IgD-negative memory B cell (primary cell): Measurements from ENCODE around the gene MAP2K7. TPM values are rescaled to one million over a fixed set of nuclear protein-coding genes. Genes with fewer than 3 reads are reported as not detected.
A peak's percentile ranks its signal among the peaks of the same experiment; 100 is the strongest.

Source experiments
- H3K27ac Mint-ChIP-seq, 3 donors: one replicate each; pipeline ENCODE4 v1.8.0; 2020 to 2022; ENCODE audit warnings: mild to moderate bottlenecking in 3 of 3, mixed read lengths in 3 of 3, moderate library complexity in 1 of 3
- H3K27me3 Mint-ChIP-seq: one replicate; pipeline ENCODE4 v1.8.0; 2021; ENCODE audit warnings: mixed read lengths
- H3K36me3 Mint-ChIP-seq: one replicate; pipeline ENCODE4 v1.8.0; 2020; ENCODE audit warnings: mild to moderate bottlenecking, mixed read lengths
- H3K4me1 Mint-ChIP-seq, 3 donors: one replicate each; pipeline ENCODE4 v1.8.0; 2020 to 2022; ENCODE audit warnings: mixed read lengths in 3 of 3, mild to moderate bottlenecking in 1 of 3
- H3K4me3 Mint-ChIP-seq, 4 donors: one replicate each; pipeline ENCODE4 v1.8.0; 2020 to 2022; ENCODE audit warnings: mild to moderate bottlenecking in 4 of 4, mixed read lengths in 4 of 4, moderate library complexity in 3 of 4
- H3K9me3 Mint-ChIP-seq, 3 donors: one replicate each; pipeline ENCODE4 v1.8.0; 2020 to 2021; ENCODE audit warnings: mixed read lengths in 3 of 3, mild to moderate bottlenecking in 1 of 3
- polyA plus RNA-seq: library from polyadenylated mRNA; unstranded; fragments of 300-500 nt; fragmentation: Illumina TruSeq; gene quantifications from one replicate; pipeline ENCODE4 v1.2.3, GENCODE V29; 2021

MAP2K7 gene
- polyA plus RNA-seq, 1 donor from 2014 or later: 2.4 TPM

DNA sequence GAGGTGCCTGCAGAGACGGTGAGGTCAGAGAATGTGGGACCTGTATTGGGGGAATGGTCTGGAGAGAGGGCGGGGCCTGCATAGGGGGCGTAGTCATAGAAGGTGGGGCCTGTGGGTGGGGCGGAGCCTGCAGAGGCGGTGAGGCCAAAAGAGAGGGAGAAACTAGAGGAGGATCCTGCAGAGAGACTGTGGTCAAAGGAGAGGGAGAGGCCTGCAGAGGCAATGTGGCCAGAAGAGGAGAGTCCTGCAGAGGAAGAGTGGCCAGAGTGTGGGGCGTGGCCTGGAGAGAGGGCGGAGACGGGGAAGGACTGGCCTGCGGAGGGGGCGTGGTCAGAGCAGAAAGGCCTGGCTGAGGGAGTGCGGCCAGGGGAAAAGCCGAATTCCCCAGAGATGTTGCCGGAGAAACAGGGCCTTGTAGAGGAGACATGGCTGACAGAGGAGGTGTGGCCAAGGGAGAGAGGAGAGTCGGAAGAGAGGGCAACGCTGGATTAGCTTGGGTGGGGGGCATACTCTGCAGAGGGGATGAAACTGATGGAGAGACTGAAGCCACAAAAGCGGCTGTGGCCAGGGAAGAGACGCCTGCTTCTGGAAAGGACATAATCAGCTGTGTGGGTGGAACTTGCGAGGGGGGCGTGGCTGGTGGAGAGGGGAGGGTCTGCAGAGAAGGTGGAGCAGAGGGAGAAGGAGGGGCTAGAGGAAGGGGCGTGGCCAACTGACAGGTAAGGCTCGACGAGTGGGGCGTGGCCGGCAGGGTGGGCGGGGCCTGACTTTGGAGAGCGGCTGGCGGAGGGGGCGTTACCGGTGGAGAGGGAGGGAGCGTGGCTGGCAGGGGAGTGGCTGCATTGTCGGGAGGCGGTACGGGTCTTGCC, 32.0 kb upstream of the MAP2K7 start:
- Mint-ChIP-seq H3K27ac (peak overlapping the region in 2 of 3 donors; percentile 7 to 53), H3K4me3 (peak overlapping the region; percentile 12 to 86 (median 56)), H3K36me3 (no peaks in the 10 kb centered on the region), H3K27me3 (peaks cover 22% of the 10 kb centered on the region), H3K9me3 (peaks cover 0 to 4% (median 0%) of the 10 kb centered on the region in 3 donors), H3K4me1 (peaks cover 8 to 17% (median 10%) of the 10 kb centered on the region in 3 donors)

DNA sequence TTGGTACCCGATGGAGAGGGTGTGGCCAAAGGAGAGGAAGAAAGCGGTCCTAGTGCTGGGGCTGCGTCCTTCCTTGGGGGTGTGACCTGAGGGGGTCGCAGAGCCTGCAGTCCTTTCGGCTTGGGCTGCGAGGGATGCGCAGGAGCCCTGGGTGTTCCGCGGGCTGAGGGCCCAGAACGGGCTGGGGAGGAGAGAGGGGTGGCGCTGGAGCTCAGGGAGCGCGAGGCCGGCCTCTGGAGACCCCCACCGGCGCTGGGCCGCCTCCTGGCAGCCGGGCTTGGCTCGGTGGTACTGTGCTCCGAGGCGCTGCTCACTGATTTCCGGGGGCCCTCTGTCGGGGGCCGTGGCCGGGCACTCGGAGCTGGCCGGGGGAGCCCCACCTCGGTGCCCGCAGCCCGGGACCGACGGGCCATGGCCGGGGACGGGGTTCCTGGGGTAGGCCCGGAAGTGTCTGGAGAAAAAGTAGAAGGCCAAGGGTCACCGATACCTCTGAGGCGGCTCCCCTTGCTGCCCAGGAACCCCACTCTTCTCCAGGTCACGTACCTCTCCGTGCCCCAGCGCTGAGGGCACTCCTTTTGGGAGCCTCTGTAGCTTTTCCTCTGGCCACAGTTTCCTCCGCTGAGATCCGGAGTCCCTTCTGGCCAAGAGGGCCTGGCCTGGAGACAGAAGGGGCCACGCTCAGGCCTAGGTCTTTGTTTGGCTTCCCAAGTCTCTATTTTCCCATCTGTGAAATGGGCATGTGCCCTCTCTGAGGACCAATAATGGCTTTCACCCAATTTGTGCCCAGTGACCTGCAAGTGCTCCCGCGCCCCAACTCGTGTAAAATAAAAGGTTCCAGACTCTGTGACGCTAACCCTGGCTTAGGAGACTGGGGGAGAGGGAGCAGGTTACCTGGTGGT, 31.1 kb upstream of the MAP2K7 start:
- peaks cover 8 to 17% (median 10%) of the 10 kb centered on the region in 3 donors for H3K4me1 Mint-ChIP-seq
- H3K27ac Mint-ChIP-seq: peak overlapping the region in 2 of 3 donors; percentile 7 to 53
- H3K27me3 Mint-ChIP-seq: peaks cover 20% of the 10 kb centered on the region
- no peaks in the 10 kb centered on the region for H3K36me3 Mint-ChIP-seq
- H3K4me3 Mint-ChIP-seq: peak overlapping the region in 3 of 4 donors; percentile 34 to 86 (median 67)
- H3K9me3 Mint-ChIP-seq: peaks cover 0 to 4% (median 0%) of the 10 kb centered on the region in 3 donors

DNA sequence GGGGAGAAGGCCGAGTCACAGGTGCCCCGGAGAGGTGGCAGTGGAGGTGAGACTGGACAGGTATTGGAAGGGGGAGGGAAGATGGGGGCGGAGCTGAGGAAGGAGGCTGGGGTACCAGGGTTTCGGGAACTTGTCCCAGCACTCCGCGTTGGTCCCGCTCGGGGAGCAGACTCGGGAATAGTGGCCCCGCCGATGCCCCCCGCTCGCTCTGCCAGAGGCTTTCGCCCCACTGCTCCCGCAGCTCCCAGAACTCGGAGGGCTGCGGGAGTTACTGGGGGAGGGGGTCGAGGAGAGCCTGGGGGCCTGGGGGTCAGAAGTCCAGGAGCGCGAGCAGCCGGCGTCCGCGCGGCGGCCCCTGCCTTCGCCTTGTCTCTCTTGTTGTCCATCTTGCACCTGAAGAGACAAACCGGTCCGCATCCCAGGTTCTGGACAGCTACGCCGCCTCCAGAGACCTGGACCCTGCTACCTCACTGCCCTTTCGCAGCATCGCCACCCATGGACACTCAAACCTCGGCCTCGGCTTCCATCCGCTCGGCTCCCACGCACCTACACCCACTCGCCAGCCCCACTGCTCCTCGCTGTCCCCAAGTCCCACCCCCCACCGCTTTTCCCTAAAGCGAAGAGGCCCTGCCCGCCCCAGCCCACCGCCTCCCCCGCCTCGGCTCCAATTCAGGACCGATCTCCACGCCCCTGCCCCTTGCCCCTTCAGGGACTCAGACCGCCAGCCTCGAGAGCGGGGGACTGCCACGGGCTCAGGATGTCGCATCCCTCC, 30.2 kb upstream of the MAP2K7 start:
- peak overlapping the region in 3 of 4 donors; percentile 48 to 75 (median 74) for H3K4me3 Mint-ChIP-seq
- H3K9me3 Mint-ChIP-seq: peaks cover 0 to 4% (median 0%) of the 10 kb centered on the region in 3 donors
- no peaks in the 10 kb centered on the region for H3K36me3 Mint-ChIP-seq
- H3K4me1 Mint-ChIP-seq: peaks cover 8 to 14% (median 10%) of the 10 kb centered on the region in 3 donors
- peaks cover 18% of the 10 kb centered on the region for H3K27me3 Mint-ChIP-seq
- no peak overlapping the region for H3K27ac Mint-ChIP-seq

DNA sequence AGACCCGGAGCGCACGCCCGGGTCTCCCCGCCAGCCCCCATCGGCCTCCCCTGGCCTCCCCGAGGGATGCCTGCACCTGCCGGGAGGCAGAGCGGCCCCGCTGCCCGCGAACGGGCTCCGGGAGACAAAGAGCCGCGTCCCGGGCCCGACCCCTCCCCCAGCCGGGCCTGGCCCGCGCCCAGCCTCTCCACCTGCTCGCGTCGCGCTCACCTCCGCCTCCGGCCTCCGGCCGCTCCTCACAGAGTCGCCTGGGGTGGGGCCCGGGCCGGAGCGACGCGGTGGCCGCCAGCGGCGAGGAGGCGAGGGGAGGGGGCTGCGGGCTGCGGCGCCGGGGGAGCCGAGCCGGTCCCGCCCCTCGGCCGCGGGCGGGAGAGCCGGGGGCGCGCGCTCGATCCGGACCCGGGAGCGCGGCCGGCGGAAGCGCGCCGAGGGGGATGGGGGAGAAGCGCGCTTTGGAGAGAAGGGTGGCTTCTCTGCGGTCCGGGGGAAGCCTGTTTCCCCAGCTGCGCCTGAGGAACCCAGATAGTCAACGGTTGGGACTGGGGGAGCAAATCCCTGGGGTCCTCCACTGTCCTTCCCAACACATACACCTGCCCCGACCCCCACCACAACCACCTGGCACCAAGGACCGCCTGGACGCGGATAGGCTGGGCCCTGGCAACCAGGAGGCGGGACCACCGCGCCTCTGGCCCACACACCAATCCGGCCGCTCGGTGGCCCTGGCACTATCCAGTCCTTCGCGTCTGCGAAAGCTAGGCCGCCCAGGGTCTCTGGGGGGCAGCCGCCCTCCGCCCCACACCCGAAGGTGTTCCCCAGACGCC, 29.4 kb upstream of the MAP2K7 start, which contains the start of gene PRR36:
PRR36 (minus strand) TSS at position 315 of the 821 bp plus-strand sequence. CDS start 701 bp downstream, outside the sequence.
- Mint-ChIP-seq H3K36me3 (no peaks in the 10 kb centered on the region), H3K27me3 (peaks cover 18% of the 10 kb centered on the region), H3K4me3 (peak within 1 kb of the TSS in 3 of 4 donors; percentile 48 to 75 (median 75)), H3K4me1 (peaks cover 8 to 14% (median 10%) of the 10 kb centered on the region in 3 donors), H3K9me3 (peaks cover 0 to 4% (median 0%) of the 10 kb centered on the region in 3 donors), H3K27ac (no peak within 1 kb of the TSS)

DNA sequence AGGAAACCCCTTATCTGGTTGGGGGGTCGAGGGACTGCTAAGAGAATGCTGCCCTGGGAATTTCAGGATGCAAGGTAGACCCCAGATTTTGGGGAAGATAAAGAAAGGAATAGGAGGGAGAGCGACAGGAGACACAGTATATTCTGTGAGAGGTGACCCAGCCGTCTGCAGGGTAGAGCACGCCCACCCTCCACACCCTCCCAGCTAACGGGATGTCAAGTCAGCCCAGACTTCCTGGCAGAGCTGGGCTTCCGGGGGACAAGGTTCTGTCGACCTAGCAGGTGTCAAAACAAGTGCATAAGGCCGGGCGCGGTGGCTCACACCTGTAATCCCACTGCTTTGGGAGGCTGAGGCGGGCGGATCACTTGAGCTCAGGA, 28.8 kb upstream of the MAP2K7 start:
- Mint-ChIP-seq H3K27ac (no peak overlapping the region), H3K4me1 (peaks cover 8 to 14% (median 10%) of the 10 kb centered on the region in 3 donors), H3K9me3 (peaks cover 0 to 4% (median 0%) of the 10 kb centered on the region in 3 donors), H3K27me3 (peaks cover 18% of the 10 kb centered on the region), H3K4me3 (peak overlapping the region in 1 of 4 donors; percentile 75), H3K36me3 (no peaks in the 10 kb centered on the region)

DNA sequence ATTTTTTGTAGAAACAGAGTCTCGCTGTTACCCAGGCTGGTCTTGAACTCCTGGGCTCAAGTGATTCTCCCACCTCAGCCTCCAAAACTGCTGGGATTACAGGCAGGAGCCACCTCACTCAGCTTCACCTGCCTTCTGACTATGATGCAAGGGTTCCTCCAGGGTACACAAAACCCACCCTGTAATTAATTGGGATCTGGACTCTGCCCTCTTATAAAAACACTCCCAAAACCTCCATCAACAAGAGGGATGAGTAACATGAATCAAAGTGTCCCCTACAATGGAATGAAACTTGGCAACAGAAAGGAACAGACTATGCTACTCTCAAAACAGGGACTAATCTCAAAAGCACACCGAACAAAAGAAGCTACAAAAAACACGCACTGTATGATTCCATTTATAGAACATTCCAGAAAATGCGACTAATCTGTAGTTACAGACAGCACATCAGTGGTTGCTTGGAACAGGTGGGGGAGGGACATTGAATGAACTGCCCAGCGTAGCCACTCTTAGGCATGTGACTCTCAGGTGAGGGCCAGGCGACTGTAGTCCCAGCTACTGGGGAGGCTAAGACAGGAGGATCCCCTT, 26.3 kb upstream of the MAP2K7 start:
- H3K36me3 Mint-ChIP-seq: no peaks in the 10 kb centered on the region
- H3K9me3 Mint-ChIP-seq: no peaks in the 10 kb centered on the region
- H3K4me1 Mint-ChIP-seq: peaks cover 0 to 5% (median 2%) of the 10 kb centered on the region in 3 donors
- H3K4me3 Mint-ChIP-seq: no peak overlapping the region
- peak overlapping the region in 1 of 3 donors; percentile 46 for H3K27ac Mint-ChIP-seq
- H3K27me3 Mint-ChIP-seq: peaks cover 10% of the 10 kb centered on the region

DNA sequence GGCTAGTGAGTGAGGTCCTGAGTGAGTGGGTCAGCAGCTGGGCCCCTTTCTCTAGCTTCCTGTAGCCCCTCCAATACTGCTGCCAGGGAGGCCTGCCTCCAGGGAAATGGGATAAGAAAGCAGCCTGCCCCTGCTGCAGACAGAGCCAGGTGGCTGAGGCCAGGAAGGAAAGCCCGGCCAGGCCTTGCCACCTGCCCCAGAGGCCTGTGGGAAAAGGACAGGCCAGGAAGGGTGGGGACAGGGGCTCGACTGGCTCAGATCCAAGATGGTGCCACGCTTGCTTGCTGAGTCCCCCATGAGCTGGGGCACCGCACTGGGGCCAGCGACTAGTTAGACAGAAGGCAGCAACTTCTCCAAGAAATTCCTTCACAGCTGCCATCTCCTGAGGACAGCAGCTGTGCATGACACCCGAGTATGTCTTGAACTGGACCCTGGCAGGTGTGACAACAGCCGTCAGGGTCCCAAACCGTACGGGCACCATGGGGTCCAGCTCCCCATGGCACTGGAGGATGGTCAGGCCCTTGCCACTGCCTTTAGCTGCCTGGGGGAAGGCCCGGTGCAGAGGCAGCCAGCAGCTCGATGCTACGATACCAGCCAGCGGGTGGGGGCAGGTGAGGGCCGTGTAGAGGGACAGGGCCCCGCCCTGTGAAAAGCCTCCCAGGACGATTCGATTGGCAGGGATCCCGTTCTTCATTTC, 24.4 kb upstream of the MAP2K7 start:
- Mint-ChIP-seq H3K27ac (no peak overlapping the region), H3K36me3 (no peaks in the 10 kb centered on the region), H3K9me3 (no peaks in the 10 kb centered on the region), H3K4me3 (no peak overlapping the region), H3K4me1 (no peaks in the 10 kb centered on the region), H3K27me3 (peaks cover 2% of the 10 kb centered on the region)

DNA sequence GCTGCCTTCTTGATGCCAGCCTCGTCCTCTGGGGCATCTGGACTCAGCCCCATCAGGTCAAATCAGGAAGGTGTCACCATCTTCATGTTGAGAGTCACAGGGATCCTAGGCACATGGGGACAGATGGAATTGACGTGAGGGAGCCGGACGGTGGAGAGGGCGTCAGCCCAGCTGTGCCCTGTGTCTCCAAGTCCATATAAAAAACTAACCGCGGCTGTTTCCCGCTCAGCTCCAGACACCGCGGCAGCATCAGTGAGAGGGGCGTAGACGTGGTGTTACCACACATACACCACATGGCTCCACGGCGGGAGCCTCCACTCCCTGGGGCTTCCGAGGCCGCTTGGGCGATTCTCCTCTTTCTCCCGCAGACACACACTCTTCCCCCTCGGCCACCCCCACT, 23.8 kb upstream of the MAP2K7 start:
- Mint-ChIP-seq H3K4me1 (no peaks in the 10 kb centered on the region), H3K27ac (no peak overlapping the region)

DNA sequence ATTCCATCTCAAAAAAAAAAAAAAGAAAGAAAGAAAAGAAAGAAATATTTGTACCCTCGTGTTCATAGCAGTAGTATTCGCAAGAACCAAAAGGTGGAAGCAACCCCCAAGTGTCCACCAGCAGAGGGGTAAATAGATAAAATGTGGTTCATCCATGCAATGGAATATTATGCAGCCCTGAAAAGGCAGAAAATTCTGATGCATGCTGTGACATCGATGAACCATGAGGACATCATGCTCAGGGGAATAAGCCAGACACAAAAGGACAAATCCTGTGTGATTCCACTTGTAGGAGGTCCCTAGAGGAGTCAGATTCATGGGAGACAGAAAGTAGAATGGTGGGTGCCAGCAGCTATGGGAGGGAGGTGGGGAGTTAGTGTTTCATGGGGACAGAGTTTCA, 21.8 kb upstream of the MAP2K7 start:
- H3K27me3 Mint-ChIP-seq: no peaks in the 10 kb centered on the region
- H3K4me3 Mint-ChIP-seq: no peak overlapping the region
- H3K9me3 Mint-ChIP-seq: no peaks in the 10 kb centered on the region
- H3K36me3 Mint-ChIP-seq: no peaks in the 10 kb centered on the region
- H3K4me1 Mint-ChIP-seq: no peaks in the 10 kb centered on the region
- no peak overlapping the region for H3K27ac Mint-ChIP-seq

More for the DNA sequence above, 23.8 kb upstream of the MAP2K7 start:
- Mint-ChIP-seq H3K9me3 (no peaks in the 10 kb centered on the region), H3K27me3 (peaks cover 2% of the 10 kb centered on the region), H3K4me3 (no peak overlapping the region), H3K36me3 (no peaks in the 10 kb centered on the region)

DNA sequence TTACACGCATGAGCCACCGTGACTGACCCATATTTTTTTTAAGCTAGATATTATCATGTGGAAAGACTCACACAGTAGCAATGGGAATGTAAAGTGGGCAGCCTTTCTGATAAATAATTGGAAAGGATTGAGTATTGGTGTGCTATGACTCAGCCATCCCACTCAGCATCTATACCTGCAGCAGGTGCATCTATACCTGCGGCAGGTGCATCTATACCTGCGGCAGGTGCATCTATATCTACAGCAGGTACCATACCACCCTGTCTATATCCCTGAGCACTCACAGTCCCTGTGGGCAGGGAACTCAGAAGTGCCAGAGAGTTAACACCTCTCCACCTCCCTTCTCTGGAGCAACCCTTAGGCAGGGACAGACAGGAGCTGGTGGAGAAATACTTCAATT, 20.6 kb upstream of the MAP2K7 start:
- Mint-ChIP-seq H3K4me1 (no peaks in the 10 kb centered on the region), H3K36me3 (no peaks in the 10 kb centered on the region), H3K4me3 (no peak overlapping the region), H3K9me3 (no peaks in the 10 kb centered on the region), H3K27ac (no peak overlapping the region), H3K27me3 (peaks cover 5% of the 10 kb centered on the region)

DNA sequence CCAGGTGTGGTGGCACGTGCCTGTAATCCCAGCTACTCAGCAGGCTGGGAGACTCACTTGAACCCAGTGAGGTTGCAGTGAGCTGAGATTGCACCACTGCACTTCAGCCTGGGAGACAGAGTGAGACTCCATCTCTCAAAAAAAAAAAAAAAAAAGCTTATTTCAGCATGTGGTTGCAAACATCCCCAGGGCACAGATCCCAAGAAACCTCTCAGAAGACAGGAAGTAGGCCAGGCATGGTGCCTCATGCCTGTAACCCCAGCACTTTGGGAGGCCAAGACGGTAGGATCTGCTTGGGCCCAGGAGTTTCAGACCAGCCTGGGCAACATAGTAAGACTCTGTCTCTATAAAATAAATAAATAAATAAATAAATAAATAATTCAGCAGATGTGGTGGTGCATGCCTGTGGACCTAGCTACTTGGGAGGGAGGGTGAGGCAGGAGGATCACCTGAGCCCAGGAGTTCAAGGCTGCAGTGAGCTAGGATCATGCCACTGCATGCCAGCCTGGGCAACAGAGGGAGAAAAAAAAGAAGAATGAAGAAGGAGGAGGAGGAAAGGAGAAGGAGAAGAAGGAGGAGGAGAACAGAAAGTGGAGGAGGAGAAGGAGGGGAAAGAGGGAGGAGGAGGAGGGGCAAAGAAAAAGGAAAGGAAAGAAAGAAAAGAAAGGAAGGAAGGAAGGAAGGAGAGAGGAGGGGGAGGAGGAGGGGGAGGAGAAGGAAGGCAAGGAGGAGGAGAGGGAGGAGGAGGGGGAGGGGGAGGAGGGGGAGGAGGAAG, 19.7 kb upstream of the MAP2K7 start:
- Mint-ChIP-seq H3K4me1 (no peaks in the 10 kb centered on the region), H3K27ac (no peak overlapping the region), H3K4me3 (no peak overlapping the region), H3K9me3 (no peaks in the 10 kb centered on the region), H3K27me3 (peaks cover 10% of the 10 kb centered on the region), H3K36me3 (no peaks in the 10 kb centered on the region)

DNA sequence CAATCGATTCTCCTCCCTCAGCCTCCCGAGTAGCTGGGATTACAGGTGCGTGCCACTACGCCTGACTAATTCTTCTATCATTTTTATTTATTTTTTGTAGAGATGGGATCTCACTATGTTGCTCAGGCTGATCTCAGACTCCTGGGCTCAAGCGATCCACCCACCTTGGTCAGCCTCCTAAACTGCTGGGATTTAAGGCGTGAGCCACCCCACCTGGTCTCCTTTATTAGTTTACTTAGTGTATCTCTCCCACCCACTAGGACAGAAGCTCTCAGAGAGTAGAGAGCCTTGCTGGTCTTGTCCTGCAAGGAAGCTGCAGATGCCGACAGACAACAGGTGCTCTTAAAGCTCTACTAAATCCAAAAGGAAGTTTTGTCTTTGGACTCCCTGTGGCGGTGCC, 17.9 kb upstream of the MAP2K7 start:
- no peak overlapping the region for H3K4me3 Mint-ChIP-seq
- H3K36me3 Mint-ChIP-seq: no peaks in the 10 kb centered on the region
- peaks cover 11% of the 10 kb centered on the region for H3K27me3 Mint-ChIP-seq
- no peaks in the 10 kb centered on the region for H3K4me1 Mint-ChIP-seq
- no peaks in the 10 kb centered on the region for H3K9me3 Mint-ChIP-seq
- no peak overlapping the region for H3K27ac Mint-ChIP-seq
